Keratinocyte (primary cell): ENCODE results near the gene ZNF493. TPM values are rescaled to one million over a fixed set of nuclear protein-coding genes. Genes with fewer than 3 reads are reported as not detected.

Source experiments
- DNase-seq: peaks from one replicate; pipeline ENCODE4 v3.0.0-alpha.2; 2011; ENCODE audit warnings: low read depth, missing footprints, low spot score
- FAIRE-seq: peaks from 2 replicates; lab custom pipeline; 2011; peaks lifted over from hg19 to GRCh38; lab: Jason Lieb, UNC
- H2AFZ ChIP-seq: 2 replicates; pipeline ENCODE4 v1.6.0; 2012; ENCODE audit warnings: low read length, control low read depth, inconsistent platforms; ENCODE audit not compliant: control insufficient read depth
- H3K27ac ChIP-seq: 2 replicates; pipeline ENCODE4 v1.5.1; 2011; ENCODE audit warnings: low read length; ENCODE audit not compliant: control insufficient read depth, insufficient read depth
- H3K27me3 ChIP-seq: 3 replicates; pipeline ENCODE4 v1.6.0; 2011; ENCODE audit warnings: low read length; ENCODE audit not compliant: control insufficient read depth, insufficient read depth; ENCODE audit errors: extremely low read depth
- H3K36me3 ChIP-seq, 2 experiments: 2 replicates in 1 of 2; 3 replicates in 1 of 2; pipeline ENCODE4 v1.5.1; 2011; ENCODE audit warnings: low read length in 2 of 2, mild to moderate bottlenecking in 1 of 2; ENCODE audit not compliant: control insufficient read depth in 2 of 2, insufficient read depth in 2 of 2; ENCODE audit errors: extremely low read depth in 1 of 2
- H3K4me1 ChIP-seq: 3 replicates; pipeline ENCODE4 v1.5.1; 2011; ENCODE audit warnings: low read length; ENCODE audit not compliant: control insufficient read depth, insufficient read depth; ENCODE audit errors: extremely low read depth
- H3K4me2 ChIP-seq: 3 replicates; pipeline ENCODE4 v1.6.0; 2011; ENCODE audit warnings: low read depth, low read length; ENCODE audit not compliant: control insufficient read depth, insufficient read depth; ENCODE audit errors: extremely low read depth
- H3K4me3 ChIP-seq, 3 experiments: fragments of 200-600 bp in 1 of 3; sonication (generic) in 1 of 3; 2 replicates in 2 of 3; 3 replicates in 1 of 3; pipeline ENCODE4 v1.5.1; 2011 to 2016; ENCODE audit warnings: low read length in 3 of 3, mild to moderate bottlenecking in 3 of 3, control low read depth in 2 of 3, inconsistent platforms in 1 of 3, low read depth in 1 of 3, mixed read lengths in 1 of 3, mixed run types in 1 of 3, moderate library complexity in 1 of 3; ENCODE audit not compliant: control insufficient read depth in 2 of 3, insufficient read depth in 2 of 3; ENCODE audit errors: extremely low read depth in 1 of 3
- H3K79me2 ChIP-seq: 2 replicates; pipeline ENCODE4 v1.6.0; 2012; ENCODE audit warnings: low read length; ENCODE audit not compliant: control insufficient read depth, insufficient read depth
- H3K9ac ChIP-seq: 3 replicates; pipeline ENCODE4 v1.6.0; 2011; ENCODE audit warnings: low read length; ENCODE audit not compliant: control insufficient read depth, insufficient read depth; ENCODE audit errors: extremely low read depth
- H3K9me1 ChIP-seq: 3 replicates; pipeline ENCODE4 v1.6.0; 2011; ENCODE audit warnings: low read length; ENCODE audit not compliant: control insufficient read depth, insufficient read depth; ENCODE audit errors: extremely low read depth
- H3K9me3 ChIP-seq: 2 replicates; pipeline ENCODE4 v1.5.1; 2012; ENCODE audit warnings: low read depth, low read length; ENCODE audit not compliant: control insufficient read depth
- H4K20me1 ChIP-seq: 3 replicates; pipeline ENCODE4 v1.6.0; 2011; ENCODE audit warnings: low read length; ENCODE audit not compliant: control insufficient read depth, insufficient read depth; ENCODE audit errors: extremely low read depth
- EZH2 ChIP-seq: IDR thresholded peaks from one replicate; pipeline ENCODE4 v1.6.1; 2012; ENCODE audit warnings: inconsistent platforms, mild to moderate bottlenecking, low read length, moderate library complexity
- dilution Hi-C: fragments of 300-500 bp; cut with MboI; formaldehyde crosslinking; loops from one replicate; pipeline ENCODE4 v1.7.0; 2020; ENCODE audit warnings: low sequenced_read_pairs; ENCODE audit not compliant: extremely low pct_ligation_motif_present
- polyA plus RNA-seq, 5 experiments: library from polyadenylated mRNA; depleted of rRNA in 3 of 5; stranded (reverse) in 3 of 5; stranded (forward) in 1 of 5; unstranded in 1 of 5; fragments of >200 nt; gene quantifications; 1 replicate in 1 of 5; 2 replicates in 3 of 5; 3 replicates in 1 of 5; pipeline versions ENCODE4 v1.2.1 to v1.2.3, GENCODE V29; 2011 to 2012; ENCODE audit warnings: missing spikeins in 2 of 5, low read depth in 1 of 5, low replicate concordance in 1 of 5
- TF ChIP-seq, protein P1 (sequence below), 3 experiments: IDR thresholded peaks in 1 of 3; conservative IDR thresholded peaks in 1 of 3; optimal IDR thresholded peaks in 1 of 3; 2 replicates in 2 of 3; 3 replicates in 1 of 3; pipeline versions ENCODE3 to v1.5.1; 2011; ENCODE audit warnings: low read length in 3 of 3, mild to moderate bottlenecking in 3 of 3, moderate library complexity in 2 of 3, control low read depth in 1 of 3, inconsistent platforms in 1 of 3; ENCODE audit not compliant: insufficient read depth in 2 of 3; ENCODE audit errors: extremely low read depth in 1 of 3

The ZNF493 gene
- polyA plus RNA-seq, 1 donor (not counting 4 experiments of a cell fraction or from before 2014, with no cell fraction given) = 3.8 TPM

DNA sequence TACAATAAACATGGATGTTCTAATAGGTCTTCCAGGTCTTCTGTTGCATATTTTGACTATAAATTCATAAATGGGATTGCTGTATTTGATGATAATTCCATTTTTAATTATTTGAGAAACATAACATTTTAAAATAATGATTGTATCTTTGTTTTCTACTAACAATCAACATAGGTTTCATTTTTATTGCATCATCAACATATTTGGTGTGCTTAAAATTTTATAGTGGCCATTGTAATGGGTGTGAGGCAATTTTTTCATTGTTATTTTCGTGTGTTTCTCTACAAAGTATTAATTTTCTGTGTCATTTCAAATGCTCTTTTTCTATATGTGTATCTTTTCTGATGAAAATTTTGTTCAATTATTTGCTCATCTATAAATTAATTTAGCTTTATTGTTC, 13.2 kb downstream of the ZNF493 start:
- H2AFZ ChIP-seq = no peak overlapping the region
- peaks cover 0 to 6% of the 10 kb centered on the region in 2 experiments for H3K36me3 ChIP-seq
- dilution Hi-C loops = no loop called here
- DNase-seq (no peak), FAIRE-seq (no peak)
- no peak overlapping the region for H3K9ac ChIP-seq
- H3K79me2 ChIP-seq = no peaks in the 10 kb centered on the region
- TF ChIP-seq, protein P1, sequence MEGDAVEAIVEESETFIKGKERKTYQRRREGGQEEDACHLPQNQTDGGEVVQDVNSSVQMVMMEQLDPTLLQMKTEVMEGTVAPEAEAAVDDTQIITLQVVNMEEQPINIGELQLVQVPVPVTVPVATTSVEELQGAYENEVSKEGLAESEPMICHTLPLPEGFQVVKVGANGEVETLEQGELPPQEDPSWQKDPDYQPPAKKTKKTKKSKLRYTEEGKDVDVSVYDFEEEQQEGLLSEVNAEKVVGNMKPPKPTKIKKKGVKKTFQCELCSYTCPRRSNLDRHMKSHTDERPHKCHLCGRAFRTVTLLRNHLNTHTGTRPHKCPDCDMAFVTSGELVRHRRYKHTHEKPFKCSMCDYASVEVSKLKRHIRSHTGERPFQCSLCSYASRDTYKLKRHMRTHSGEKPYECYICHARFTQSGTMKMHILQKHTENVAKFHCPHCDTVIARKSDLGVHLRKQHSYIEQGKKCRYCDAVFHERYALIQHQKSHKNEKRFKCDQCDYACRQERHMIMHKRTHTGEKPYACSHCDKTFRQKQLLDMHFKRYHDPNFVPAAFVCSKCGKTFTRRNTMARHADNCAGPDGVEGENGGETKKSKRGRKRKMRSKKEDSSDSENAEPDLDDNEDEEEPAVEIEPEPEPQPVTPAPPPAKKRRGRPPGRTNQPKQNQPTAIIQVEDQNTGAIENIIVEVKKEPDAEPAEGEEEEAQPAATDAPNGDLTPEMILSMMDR (optimal IDR thresholded peaks at IDR 0.05 in 1 of 3, IDR thresholded peaks at IDR 0.05 in 1 of 3, conservative IDR thresholded peaks at IDR 0.05 in 1 of 3; ENCODE audit: extremely low read depth in 1 of 3, insufficient read depth in 2 of 3, low read length in 3 of 3) = no peak
- no peak for TF ChIP-seq EZH2
- H3K9me1 ChIP-seq = no peaks in the 10 kb centered on the region
- no peaks in the 10 kb centered on the region for H3K4me1 ChIP-seq
- no peak overlapping the region for H3K4me3 ChIP-seq
- no peak overlapping the region for H3K27ac ChIP-seq
- H3K9me3 ChIP-seq = peaks cover 2% of the 10 kb centered on the region
- H3K4me2 ChIP-seq = no peak overlapping the region
- H4K20me1 ChIP-seq = no peaks in the 10 kb centered on the region
- no peaks in the 10 kb centered on the region for H3K27me3 ChIP-seq

DNA sequence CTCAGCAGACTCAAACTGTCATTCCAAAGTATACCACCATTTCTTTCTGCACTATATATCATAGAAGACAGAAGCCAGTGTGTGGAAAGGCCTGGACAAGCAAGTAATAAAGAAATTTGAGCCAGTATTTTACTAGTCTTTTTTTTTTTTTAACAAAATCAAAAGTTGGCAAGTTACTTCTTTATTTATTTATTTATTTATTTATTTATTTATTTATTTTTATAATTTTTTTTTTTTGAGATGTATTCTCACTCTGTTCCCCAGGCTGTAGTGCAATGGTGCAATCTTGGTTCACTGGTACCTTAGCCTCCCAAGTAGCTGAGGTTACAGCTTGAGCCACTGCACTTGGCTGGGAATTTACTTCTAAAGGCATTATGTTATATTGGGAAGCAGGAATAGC, 25.3 kb downstream of the ZNF493 start:
- H3K27me3 ChIP-seq = no peaks in the 10 kb centered on the region
- H2AFZ ChIP-seq = no peak overlapping the region
- H3K4me2 ChIP-seq = no peak overlapping the region
- DNase-seq = no peak
- no peak for FAIRE-seq
- dilution Hi-C loops = no loop called here
- no peaks in the 10 kb centered on the region for H4K20me1 ChIP-seq
- no peak overlapping the region for H3K9ac ChIP-seq
- TF ChIP-seq, protein P1 (optimal IDR thresholded peaks at IDR 0.05 in 1 of 3, IDR thresholded peaks at IDR 0.05 in 1 of 3, conservative IDR thresholded peaks at IDR 0.05 in 1 of 3; ENCODE audit: extremely low read depth in 1 of 3, insufficient read depth in 2 of 3, low read length in 3 of 3) = no peak
- TF ChIP-seq EZH2 = no peak
- peaks cover 0 to 2% of the 10 kb centered on the region in 2 experiments for H3K36me3 ChIP-seq
- no peaks in the 10 kb centered on the region for H3K79me2 ChIP-seq
- H3K9me1 ChIP-seq = no peaks in the 10 kb centered on the region
- H3K9me3 ChIP-seq = peaks cover 17% of the 10 kb centered on the region
- no peak overlapping the region for H3K27ac ChIP-seq
- no peak overlapping the region for H3K4me3 ChIP-seq
- H3K4me1 ChIP-seq = no peaks in the 10 kb centered on the region
